ENCODE measurements around the gene CTBP2.
"Not testable (repeated sequence)": the region's sequence is repeated elsewhere in the genome, so short reads cannot be mapped to it uniquely, and the experiment has no call there.

CTBP2 gene

GRCh38 chr10:125157505-125157904, 2.9 kb downstream of the CTBP2 start:
- DNase-seq, result no peak

- DNase-seq, result no peak
Observed at GRCh38 chr10:125156739-125157480, 3.5 kb downstream of the CTBP2 start.

- no peak for DNase-seq
Observed at GRCh38 chr10:125156196-125156595, 4.2 kb downstream of the CTBP2 start.

GRCh38 chr10:125155101-125155500, 5.3 kb downstream of the CTBP2 start:
- DNase-seq, result no peak

GRCh38 chr10:125154529-125154928, 5.8 kb downstream of the CTBP2 start:
- DNase-seq, result no peak

GRCh38 chr10:125153703-125154490, 6.5 kb downstream of the CTBP2 start:
- DNase-seq, result no peak

- no peak for DNase-seq
Observed at GRCh38 chr10:125152450-125153368, 7.7 kb downstream of the CTBP2 start.

GRCh38 chr10:125151553-125152449, 8.6 kb downstream of the CTBP2 start:
- no peak for DNase-seq

- no peak for DNase-seq
Observed at GRCh38 chr10:125151170-125151552, 9.2 kb downstream of the CTBP2 start.

GRCh38 chr10:125150376-125151083, 9.8 kb downstream of the CTBP2 start:
- not testable (repeated sequence) for DNase-seq

- DNase-seq, result no peak
Observed at GRCh38 chr10:125149680-125150047, 10.7 kb downstream of the CTBP2 start.

- no peak for DNase-seq
Observed at GRCh38 chr10:125149036-125149679, 11.2 kb downstream of the CTBP2 start.

- no peak for DNase-seq
Observed at GRCh38 chr10:125148528-125148927, 11.8 kb downstream of the CTBP2 start.

GRCh38 chr10:125147971-125148439, 12.4 kb downstream of the CTBP2 start:
- DNase-seq, result no peak

- DNase-seq, result no peak
Observed at GRCh38 chr10:125146791-125147579, 13.4 kb downstream of the CTBP2 start.

- DNase-seq, result no peak
Observed at GRCh38 chr10:125145636-125146035, 14.7 kb downstream of the CTBP2 start.

- no peak for DNase-seq
Observed at GRCh38 chr10:125144693-125145623, 15.4 kb downstream of the CTBP2 start.

GRCh38 chr10:125144206-125144605, 16.2 kb downstream of the CTBP2 start:
- DNase-seq, result no peak

- no peak for DNase-seq
Observed at GRCh38 chr10:125142946-125143345, 17.4 kb downstream of the CTBP2 start.

All from activated CD8-positive, alpha-beta memory T cell treated with anti-CD3 and anti-CD28 coated beads for 24 hours (primary cell).